Measurements from ENCODE around the gene LSM10.

LSM10 gene

GRCh38 chr1:36432616-36433015 lies 34.9 kb upstream of the LSM10 start:
- Histone ChIP-seq H3K9ac (ENCODE audit: low read length) (no peak overlapping the region), H3K4me1 (ENCODE audit: control insufficient read depth, insufficient read depth, low read length) (peaks cover 9% of the 10 kb centered on the region), H3K9me3 (ENCODE audit: control insufficient read depth, low read length) (no peaks in the 10 kb centered on the region), H3K36me3 (ENCODE audit: control insufficient read depth, insufficient read depth, low read length, severe bottlenecking) (peaks cover 31% of the 10 kb centered on the region), H3K27me3 (replicated peaks; ENCODE audit: control insufficient read depth, insufficient read depth, low read length) (no peaks in the 10 kb centered on the region), H3K4me3 (ENCODE audit: low read length) (no peak overlapping the region)
- no peak for DNase-seq (ENCODE audit: low read depth)

DNA sequence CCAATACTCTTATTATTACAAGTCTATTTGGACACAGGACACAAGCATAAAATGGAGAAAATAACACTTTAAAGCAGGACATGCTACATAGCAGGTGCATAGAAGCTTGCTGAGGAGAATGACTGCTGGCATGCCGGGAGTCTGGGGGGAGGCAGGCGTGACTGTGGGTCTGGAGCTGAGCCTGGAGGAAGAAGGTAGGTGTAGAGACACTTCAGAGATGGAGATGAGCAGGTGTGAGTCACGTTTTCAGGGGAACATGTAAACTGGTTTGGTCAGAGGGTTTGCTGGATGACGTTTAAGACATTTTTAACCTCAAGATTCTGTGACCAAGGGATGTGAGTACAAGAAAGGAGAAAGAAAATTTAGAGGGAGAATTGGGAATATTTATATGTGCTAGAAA lies 28.1 kb upstream of the LSM10 start:
- H3K27me3 ChIP-seq (replicated peaks; ENCODE audit: control insufficient read depth, insufficient read depth, low read length), result no peaks in the 10 kb centered on the region
- no peak for DNase-seq (ENCODE audit: low read depth)
- peaks cover 30% of the 10 kb centered on the region for H3K36me3 ChIP-seq (ENCODE audit: control insufficient read depth, insufficient read depth, low read length, severe bottlenecking)
- no peaks in the 10 kb centered on the region for H3K9me3 ChIP-seq (ENCODE audit: control insufficient read depth, low read length)
- H3K4me1 ChIP-seq (ENCODE audit: control insufficient read depth, insufficient read depth, low read length), result no peaks in the 10 kb centered on the region
- H3K4me3 ChIP-seq (ENCODE audit: low read length), result no peak overlapping the region
- H3K9ac ChIP-seq (ENCODE audit: low read length), result no peak overlapping the region

DNA sequence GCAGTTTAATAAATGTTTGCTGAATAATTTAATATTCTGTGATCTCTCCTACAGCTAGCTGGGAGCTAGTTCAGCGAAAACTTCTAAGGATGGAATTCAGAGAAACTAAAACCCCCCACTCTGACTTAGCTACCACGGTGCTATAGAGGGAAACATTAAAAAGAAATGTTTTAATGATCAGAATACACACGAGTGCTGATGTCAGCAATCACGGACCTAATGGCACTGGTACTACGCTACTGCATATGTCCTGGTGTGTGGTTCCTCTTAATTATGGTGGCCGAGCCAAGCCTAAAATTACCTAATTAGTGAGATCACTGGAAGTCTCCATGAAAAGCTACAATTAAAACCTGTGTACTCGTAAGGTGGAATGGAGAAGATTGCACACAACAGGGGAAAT lies 23.9 kb upstream of the LSM10 start:
- no peaks in the 10 kb centered on the region for H3K27me3 ChIP-seq (replicated peaks; ENCODE audit: control insufficient read depth, insufficient read depth, low read length)
- DNase-seq (ENCODE audit: low read depth), result no peak
- H3K4me1 ChIP-seq (ENCODE audit: control insufficient read depth, insufficient read depth, low read length), result peaks cover 32% of the 10 kb centered on the region
- H3K9me3 ChIP-seq (ENCODE audit: control insufficient read depth, low read length), result no peaks in the 10 kb centered on the region
- H3K4me3 ChIP-seq (ENCODE audit: low read length), result no peak overlapping the region
- peaks cover 28% of the 10 kb centered on the region for H3K36me3 ChIP-seq (ENCODE audit: control insufficient read depth, insufficient read depth, low read length, severe bottlenecking)
- H3K9ac ChIP-seq (ENCODE audit: low read length), result no peak overlapping the region

GRCh38 chr1:36420836-36421317 lies 23.2 kb upstream of the LSM10 start:
- Histone ChIP-seq H3K4me1 (ENCODE audit: control insufficient read depth, insufficient read depth, low read length) (peaks cover 32% of the 10 kb centered on the region), H3K4me3 (ENCODE audit: low read length) (peak overlapping the region; percentile 61), H3K36me3 (ENCODE audit: control insufficient read depth, insufficient read depth, low read length, severe bottlenecking) (peaks cover 27% of the 10 kb centered on the region), H3K27me3 (replicated peaks; ENCODE audit: control insufficient read depth, insufficient read depth, low read length) (no peaks in the 10 kb centered on the region), H3K9ac (ENCODE audit: low read length) (peak overlapping the region; percentile 69), H3K9me3 (ENCODE audit: control insufficient read depth, low read length) (no peaks in the 10 kb centered on the region)
- DNase-seq (ENCODE audit: low read depth), result peak; percentile 95

- Histone ChIP-seq H3K4me1 (ENCODE audit: control insufficient read depth, insufficient read depth, low read length) (peaks cover 32% of the 10 kb centered on the region), H3K36me3 (ENCODE audit: control insufficient read depth, insufficient read depth, low read length, severe bottlenecking) (peaks cover 23% of the 10 kb centered on the region), H3K9ac (ENCODE audit: low read length) (peak overlapping the region; percentile 69), H3K4me3 (ENCODE audit: low read length) (peak overlapping the region; percentile 61), H3K27me3 (replicated peaks; ENCODE audit: control insufficient read depth, insufficient read depth, low read length) (no peaks in the 10 kb centered on the region), H3K9me3 (ENCODE audit: control insufficient read depth, low read length) (no peaks in the 10 kb centered on the region)
- peak; percentile 39 for DNase-seq (ENCODE audit: low read depth)
These were observed 22.7 kb upstream of the LSM10 start for GRCh38 chr1:36420409-36420808.

- H3K9ac ChIP-seq (ENCODE audit: low read length), result peak overlapping the region; percentile 53
- no peaks in the 10 kb centered on the region for H3K27me3 ChIP-seq (replicated peaks; ENCODE audit: control insufficient read depth, insufficient read depth, low read length)
- H3K4me3 ChIP-seq (ENCODE audit: low read length), result peak overlapping the region; percentile 22
- H3K36me3 ChIP-seq (ENCODE audit: control insufficient read depth, insufficient read depth, low read length, severe bottlenecking), result peaks cover 20% of the 10 kb centered on the region
- peaks cover 32% of the 10 kb centered on the region for H3K4me1 ChIP-seq (ENCODE audit: control insufficient read depth, insufficient read depth, low read length)
- no peaks in the 10 kb centered on the region for H3K9me3 ChIP-seq (ENCODE audit: control insufficient read depth, low read length)
- no peak for DNase-seq (ENCODE audit: low read depth)
These were observed 21.9 kb upstream of the LSM10 start for GRCh38 chr1:36419569-36419968.

- H3K9me3 ChIP-seq (ENCODE audit: control insufficient read depth, low read length), result no peaks in the 10 kb centered on the region
- peak overlapping the region; percentile 53 for H3K9ac ChIP-seq (ENCODE audit: low read length)
- H3K4me3 ChIP-seq (ENCODE audit: low read length), result peak overlapping the region; percentile 22
- DNase-seq (ENCODE audit: low read depth), result no peak
- peaks cover 16% of the 10 kb centered on the region for H3K36me3 ChIP-seq (ENCODE audit: control insufficient read depth, insufficient read depth, low read length, severe bottlenecking)
- no peaks in the 10 kb centered on the region for H3K27me3 ChIP-seq (replicated peaks; ENCODE audit: control insufficient read depth, insufficient read depth, low read length)
- peaks cover 32% of the 10 kb centered on the region for H3K4me1 ChIP-seq (ENCODE audit: control insufficient read depth, insufficient read depth, low read length)
These were observed 21.4 kb upstream of the LSM10 start for GRCh38 chr1:36419140-36419539.

DNA sequence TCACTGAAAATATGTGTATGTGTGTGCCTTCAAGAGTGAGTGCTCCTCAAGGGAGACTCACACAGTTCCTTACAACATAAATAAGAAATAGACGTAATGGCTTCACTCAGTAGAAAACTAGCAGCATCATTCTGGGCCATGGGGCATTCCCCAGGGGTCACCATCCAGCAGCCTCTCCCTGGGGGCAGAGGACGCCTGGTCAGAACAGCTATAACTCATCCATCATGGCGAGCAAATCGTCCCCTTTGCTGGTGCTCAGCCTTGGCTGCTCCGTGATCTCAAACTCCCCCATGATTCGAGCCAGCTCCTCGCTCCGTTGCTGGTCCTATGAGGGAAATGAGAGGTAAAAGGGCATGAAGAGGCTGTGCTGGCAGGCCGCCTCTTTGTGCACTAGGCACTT lies 20.2 kb upstream of the LSM10 start:
- H3K9ac ChIP-seq (ENCODE audit: low read length), result no peak overlapping the region
- H3K27me3 ChIP-seq (replicated peaks; ENCODE audit: control insufficient read depth, insufficient read depth, low read length), result no peaks in the 10 kb centered on the region
- H3K9me3 ChIP-seq (ENCODE audit: control insufficient read depth, low read length), result no peaks in the 10 kb centered on the region
- no peak overlapping the region for H3K4me3 ChIP-seq (ENCODE audit: low read length)
- H3K4me1 ChIP-seq (ENCODE audit: control insufficient read depth, insufficient read depth, low read length), result peaks cover 32% of the 10 kb centered on the region
- no peak for DNase-seq (ENCODE audit: low read depth)
- H3K36me3 ChIP-seq (ENCODE audit: control insufficient read depth, insufficient read depth, low read length, severe bottlenecking), result peaks cover 14% of the 10 kb centered on the region

- H3K4me3 ChIP-seq (ENCODE audit: low read length), result no peak overlapping the region
- H3K27me3 ChIP-seq (replicated peaks; ENCODE audit: control insufficient read depth, insufficient read depth, low read length), result no peaks in the 10 kb centered on the region
- DNase-seq (ENCODE audit: low read depth), result no peak
- H3K36me3 ChIP-seq (ENCODE audit: control insufficient read depth, insufficient read depth, low read length, severe bottlenecking), result peaks cover 2% of the 10 kb centered on the region
- H3K9ac ChIP-seq (ENCODE audit: low read length), result no peak overlapping the region
- no peaks in the 10 kb centered on the region for H3K9me3 ChIP-seq (ENCODE audit: control insufficient read depth, low read length)
- H3K4me1 ChIP-seq (ENCODE audit: control insufficient read depth, insufficient read depth, low read length), result peaks cover 32% of the 10 kb centered on the region
These were observed 18.1 kb upstream of the LSM10 start for GRCh38 chr1:36415661-36416326.

DNA sequence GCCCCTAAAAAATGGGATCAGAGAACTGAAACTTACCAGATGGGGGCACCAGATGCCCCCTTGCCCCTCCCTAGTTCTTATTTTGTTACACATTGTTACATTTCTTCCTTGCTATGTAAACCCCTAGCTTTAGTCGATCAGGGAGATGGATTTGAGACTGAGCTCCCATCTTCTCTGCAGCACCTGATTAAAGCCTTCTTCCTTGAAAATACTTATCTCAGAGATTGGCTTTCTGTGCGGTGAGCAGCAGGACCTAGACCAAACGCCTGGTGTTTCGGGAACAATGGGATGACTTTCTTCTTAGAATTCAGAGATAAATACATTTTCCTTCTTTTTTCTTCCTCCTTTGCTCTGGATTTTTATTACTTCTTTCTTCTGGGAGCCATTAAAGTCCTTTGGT lies 16.7 kb upstream of the LSM10 start:
- Histone ChIP-seq H3K27me3 (replicated peaks; ENCODE audit: control insufficient read depth, insufficient read depth, low read length) (no peaks in the 10 kb centered on the region), H3K9me3 (ENCODE audit: control insufficient read depth, low read length) (no peaks in the 10 kb centered on the region), H3K36me3 (ENCODE audit: control insufficient read depth, insufficient read depth, low read length, severe bottlenecking) (peaks cover 2% of the 10 kb centered on the region), H3K9ac (ENCODE audit: low read length) (no peak overlapping the region), H3K4me1 (ENCODE audit: control insufficient read depth, insufficient read depth, low read length) (peaks cover 18% of the 10 kb centered on the region), H3K4me3 (ENCODE audit: low read length) (no peak overlapping the region)
- no peak for DNase-seq (ENCODE audit: low read depth)

DNA sequence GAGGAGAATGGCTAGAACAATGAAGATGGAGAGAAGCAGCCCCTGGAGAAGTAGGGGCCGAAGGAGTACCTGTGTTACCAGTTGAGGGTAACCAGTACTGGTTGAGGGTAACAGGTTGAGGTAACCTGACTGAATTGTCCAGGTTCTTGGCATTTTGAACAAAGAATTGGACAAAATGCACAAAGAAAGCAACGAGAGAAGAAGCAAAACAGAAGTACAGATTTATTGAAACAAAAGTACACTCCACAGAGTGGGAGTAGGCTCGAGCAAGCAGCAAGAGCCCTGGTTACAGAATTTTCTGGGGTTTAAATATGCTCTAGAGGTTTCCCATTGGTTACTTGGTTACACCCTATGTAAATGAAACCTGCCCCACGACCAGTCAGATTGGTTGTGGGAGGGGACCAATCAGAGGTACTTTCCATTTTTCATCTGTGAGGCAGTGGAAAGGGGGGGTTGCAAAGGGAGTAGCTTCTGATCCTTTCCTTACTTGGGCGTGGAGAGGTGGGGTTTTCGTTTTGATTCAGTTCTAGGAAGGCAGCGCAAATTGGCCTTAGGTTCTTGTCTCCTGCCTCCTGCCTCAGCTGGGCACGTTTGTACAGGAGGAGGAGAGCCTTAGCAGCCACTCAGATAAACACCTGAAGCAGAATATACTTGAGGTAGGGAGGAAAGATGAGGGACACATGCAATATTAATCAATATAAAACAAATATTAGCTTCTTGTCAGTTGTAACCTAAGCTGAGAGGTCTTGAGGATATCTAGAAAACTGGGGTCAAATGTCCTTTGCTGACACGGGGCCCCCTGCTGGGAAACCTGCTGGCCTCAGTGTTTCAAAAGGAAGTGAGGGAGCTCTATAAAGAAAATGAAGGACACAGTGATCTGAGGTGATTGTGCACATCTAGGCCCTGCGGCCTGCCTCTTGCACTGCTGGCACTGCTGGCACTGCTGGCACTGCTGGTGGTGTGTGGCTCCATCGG lies 14.3 kb upstream of the LSM10 start:
- peaks cover 2% of the 10 kb centered on the region for H3K36me3 ChIP-seq (ENCODE audit: control insufficient read depth, insufficient read depth, low read length, severe bottlenecking)
- no peaks in the 10 kb centered on the region for H3K27me3 ChIP-seq (replicated peaks; ENCODE audit: control insufficient read depth, insufficient read depth, low read length)
- H3K4me3 ChIP-seq (ENCODE audit: low read length), result no peak overlapping the region
- H3K9ac ChIP-seq (ENCODE audit: low read length), result no peak overlapping the region
- no peaks in the 10 kb centered on the region for H3K9me3 ChIP-seq (ENCODE audit: control insufficient read depth, low read length)
- H3K4me1 ChIP-seq (ENCODE audit: control insufficient read depth, insufficient read depth, low read length), result no peaks in the 10 kb centered on the region
- no peak for DNase-seq (ENCODE audit: low read depth)

Data from adipocyte (in vitro differentiated cells).